GM19372 (cell line): ENCODE results near the gene PRR5.
"Not testable (repeated sequence)": the region's sequence is repeated elsewhere in the genome, so short reads cannot be mapped to it uniquely, and the experiment has no call there.

ENCODE experiments used
- ATAC-seq: cut with Tn5 transposase; IDR thresholded peaks from one replicate; pipeline ENCODE4 v1.9.1; 2021; ENCODE audit warnings: mild to moderate bottlenecking, low read depth, moderate library complexity; ENCODE audit not compliant: unreplicated experiment

Gene PRR5

DNA sequence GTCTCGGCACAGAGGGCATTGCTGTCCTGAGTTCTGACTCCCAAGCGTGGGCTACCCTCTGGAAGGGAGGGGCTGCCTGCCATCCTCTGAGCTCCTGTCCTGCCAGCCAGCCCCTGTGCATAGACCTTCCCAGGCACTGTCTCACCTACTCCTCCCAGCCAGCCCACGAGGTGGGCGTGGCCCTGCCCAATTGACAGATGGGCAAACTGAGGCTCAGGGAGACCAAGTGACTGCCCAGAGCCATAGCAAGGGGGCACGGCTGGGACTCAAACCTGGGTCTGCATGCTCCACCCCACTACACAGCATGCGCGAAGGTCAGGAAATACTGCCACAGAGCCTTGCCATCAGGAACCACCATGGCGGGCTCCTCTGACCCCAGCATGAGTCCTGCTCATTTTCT is 29.4 kb upstream of the PRR5 start:
- no peak for ATAC-seq

DNA sequence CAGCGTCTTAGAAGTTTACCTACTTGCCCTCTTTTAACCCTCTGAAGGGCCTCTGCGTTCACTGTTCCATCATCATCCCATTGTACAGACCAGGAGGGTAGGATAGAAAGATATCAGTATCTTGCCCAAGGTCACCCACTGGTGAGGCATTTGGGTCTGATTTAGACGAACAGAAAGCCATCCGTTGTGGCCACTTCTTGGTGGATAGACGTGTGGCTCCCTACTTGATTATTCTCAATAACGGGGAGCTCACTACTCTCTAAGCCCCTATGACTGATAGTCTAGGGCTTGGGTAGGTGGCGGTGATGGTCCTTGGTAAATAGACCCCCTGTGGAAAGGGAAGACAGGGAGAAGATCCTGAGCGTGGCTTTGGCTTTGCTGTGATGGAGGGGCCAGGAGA is 28.6 kb upstream of the PRR5 start:
- ATAC-seq, result no peak

DNA sequence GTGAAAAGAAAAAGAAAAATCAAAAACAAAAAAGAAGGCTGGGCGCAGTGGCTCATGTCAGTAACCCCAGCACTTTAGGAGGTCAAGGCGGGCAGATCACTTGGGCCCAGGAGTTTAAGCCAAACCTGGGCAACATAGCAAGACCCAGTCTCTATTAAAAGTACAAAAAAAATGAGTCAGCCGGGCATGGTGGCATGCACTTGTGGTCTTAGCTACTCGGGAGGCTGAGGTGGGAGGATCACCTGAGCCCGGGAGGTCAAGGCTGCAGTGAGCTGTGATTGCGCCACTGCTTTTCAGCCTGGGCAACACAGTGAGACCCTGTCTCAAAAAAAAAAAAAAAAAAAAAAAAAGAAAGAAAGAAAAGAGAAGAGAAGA is 26.0 kb upstream of the PRR5 start:
- ATAC-seq, result not testable (repeated sequence)

DNA sequence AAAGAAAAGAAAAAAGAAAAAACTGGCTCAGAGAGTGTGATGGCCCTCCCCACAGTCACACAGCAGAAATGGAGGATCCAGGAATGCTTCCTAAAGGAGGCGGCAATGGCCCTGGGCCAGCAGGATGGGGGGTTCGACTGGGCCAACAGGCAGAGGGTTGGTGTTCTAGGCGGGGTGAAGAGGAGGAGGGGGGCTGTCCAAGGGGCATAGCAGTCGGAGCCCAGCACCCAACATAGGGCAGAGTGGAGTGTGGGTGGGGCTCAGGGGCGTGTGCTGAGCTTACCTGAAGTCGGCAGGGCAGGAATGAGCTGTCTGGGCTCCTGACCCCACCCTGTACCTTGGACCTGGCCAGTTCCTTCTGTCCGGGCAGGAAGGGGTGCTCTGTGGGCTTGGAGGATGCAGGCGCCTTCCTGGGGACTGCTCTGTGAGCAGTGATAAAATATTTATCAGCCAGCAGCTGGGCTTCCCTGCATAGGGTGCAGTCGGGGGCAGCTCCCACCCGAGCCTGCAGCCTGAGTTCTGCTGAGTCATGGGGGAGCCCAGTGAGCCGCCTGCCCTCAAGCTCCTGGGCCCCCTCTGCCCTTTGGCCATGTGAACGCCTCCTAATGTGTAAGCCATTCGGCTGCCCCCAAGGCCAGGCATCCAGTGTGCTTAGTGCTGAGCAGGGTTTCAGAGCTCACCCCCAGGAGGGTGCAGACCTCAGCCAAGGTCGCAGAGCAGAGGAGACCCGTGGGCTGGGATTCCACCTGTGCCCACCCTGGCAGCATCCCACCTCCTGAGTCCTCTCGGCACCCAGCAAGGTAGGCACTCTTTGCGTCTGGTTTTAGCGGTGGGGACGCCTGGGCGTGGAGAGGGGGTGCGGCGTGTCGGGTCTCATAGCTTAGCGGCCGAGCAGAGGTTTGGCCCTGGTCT is 25.3 kb upstream of the PRR5 start:
- ATAC-seq, result no peak

GRCh38 chr22:44677353-44677840 is 24.6 kb upstream of the PRR5 start:
- no peak for ATAC-seq

GRCh38 chr22:44677871-44678555 is 24.0 kb upstream of the PRR5 start:
- no peak for ATAC-seq

GRCh38 chr22:44678556-44679305 is 23.3 kb upstream of the PRR5 start:
- no peak for ATAC-seq

- ATAC-seq, result not testable (repeated sequence)
Measured at GRCh38 chr22:44679306-44679647, 22.7 kb upstream of the PRR5 start.

DNA sequence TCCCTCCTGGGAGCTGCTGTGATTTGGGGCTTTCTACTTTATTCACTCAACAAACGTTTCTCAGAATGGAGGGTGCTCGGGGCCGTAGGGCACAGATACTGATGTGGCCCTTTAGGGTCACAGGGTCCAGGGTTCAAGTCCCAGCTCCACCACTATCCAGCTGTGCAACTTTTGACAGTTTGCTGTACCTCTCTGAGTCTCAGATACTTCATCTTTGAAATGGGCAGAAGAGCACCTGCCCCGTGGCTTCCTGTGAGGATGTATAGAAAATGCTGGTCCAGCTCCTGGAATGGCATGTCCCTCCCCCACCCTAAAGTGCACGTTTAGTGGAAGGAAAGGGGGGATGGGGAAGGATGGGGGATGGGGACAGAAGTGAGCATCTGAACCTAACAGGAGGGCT is 21.9 kb upstream of the PRR5 start:
- ATAC-seq, result no peak

DNA sequence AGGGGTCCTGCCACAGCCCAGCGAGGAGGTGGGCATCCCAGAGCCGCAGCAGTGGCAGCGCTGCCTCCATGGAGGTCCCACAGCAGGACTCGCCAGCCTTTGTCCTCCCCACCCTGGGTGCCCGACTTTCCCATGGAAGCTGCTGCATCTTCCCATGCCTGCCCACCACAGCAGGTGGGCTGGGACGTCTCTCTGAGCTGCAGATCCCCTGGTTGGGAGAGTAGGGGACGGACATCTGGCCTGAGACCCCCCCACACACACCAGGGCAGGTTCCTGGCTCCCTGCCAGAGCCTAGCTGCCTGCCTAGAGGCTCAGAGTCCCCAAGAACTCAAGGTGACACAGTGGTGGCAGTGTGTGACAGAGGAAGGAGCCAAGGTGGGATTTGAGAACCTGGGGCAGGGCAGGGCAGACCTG is 21.5 kb upstream of the PRR5 start:
- no peak for ATAC-seq

DNA sequence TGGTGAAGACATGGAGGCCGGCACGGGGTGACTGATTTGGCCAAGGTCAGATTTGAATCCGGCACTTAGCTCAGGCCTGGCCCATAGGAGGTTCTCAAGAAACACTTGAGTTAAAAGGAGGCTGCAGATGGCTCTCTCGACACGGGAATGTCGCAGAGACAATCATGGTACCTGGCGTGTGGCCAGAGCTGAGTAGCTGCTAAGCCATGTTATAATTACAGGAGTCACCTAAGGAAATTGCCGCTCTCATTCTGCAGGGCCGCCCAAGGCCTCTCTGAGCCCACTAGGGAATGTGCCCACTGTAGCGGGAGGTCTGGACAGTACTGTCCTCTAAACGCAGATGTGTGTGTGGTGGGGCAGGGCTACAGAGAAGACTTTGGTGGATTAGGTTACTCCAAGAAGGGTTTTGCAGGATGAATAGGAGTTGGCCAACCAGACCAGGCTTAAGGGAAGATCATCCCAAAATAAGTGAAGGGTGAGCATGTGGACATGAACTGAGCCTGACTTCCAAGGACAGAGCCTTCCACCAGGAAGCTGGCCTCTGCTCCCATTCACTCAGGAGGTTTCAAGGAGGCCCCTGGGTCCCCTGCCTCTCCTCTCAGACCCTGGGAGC is 19.3 kb upstream of the PRR5 start:
- ATAC-seq, result no peak

- no peak for ATAC-seq
Measured at GRCh38 chr22:44683237-44683636, 18.8 kb upstream of the PRR5 start.

DNA sequence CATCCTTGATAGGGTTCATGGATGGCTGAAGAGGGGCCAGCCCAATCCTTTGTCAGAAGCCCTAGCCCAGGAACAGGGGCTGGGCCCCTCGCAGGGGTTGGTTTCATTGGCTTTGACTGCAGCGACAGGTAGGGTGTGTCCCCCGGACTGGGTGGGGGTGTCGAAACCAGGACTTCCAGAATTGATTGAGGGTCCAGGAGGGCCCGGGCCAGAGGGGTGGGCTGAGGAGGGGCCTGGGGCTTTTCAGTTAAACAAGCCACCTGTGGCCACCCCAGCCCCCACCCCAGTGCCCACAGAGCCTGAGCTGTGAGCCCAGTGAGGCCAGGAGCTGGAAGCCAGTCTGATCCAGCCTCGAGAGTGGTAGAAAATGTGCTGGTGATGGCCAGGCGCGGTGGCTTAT is 18.1 kb upstream of the PRR5 start:
- no peak for ATAC-seq

- peak; percentile 56 for ATAC-seq
Measured at GRCh38 chr22:44684506-44685383, 17.3 kb upstream of the PRR5 start.

GRCh38 chr22:44685384-44686056 is 16.5 kb upstream of the PRR5 start:
- no peak for ATAC-seq

DNA sequence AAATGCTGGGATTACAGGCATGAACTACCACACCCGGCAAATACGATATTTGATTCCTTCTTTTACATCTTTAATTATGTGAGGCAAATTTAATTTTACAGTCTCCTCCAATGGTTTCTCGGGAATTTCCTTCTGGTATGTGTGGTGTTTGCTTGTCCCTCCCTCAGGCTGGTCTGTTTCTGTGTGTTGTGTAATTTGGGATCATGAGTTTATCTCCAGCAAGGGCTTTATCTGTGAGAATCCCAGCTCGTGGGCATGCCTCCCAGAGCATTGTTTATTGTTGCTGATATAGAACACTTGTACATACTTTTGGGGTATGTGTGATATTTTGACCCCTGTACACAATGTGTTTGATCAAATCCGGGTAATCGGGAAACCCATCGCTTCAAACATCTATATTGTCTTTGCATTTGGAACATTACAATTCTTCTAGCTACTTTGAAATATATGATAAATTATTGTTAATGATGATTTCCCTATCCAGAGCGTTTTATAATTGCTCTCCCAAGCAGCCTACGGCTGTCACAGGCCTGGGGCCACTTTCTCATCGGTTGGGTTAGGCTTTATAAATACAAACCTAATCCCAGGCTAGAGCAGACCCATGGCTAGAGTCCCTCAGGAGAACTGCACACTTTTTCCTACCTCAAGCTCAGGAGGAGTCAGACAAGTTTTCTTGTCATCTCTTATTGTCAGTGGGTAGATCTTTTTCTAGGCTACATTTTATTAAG is 15.0 kb upstream of the PRR5 start:
- ATAC-seq, result no peak

GRCh38 chr22:44689173-44689572 is 12.8 kb upstream of the PRR5 start:
- ATAC-seq, result no peak

DNA sequence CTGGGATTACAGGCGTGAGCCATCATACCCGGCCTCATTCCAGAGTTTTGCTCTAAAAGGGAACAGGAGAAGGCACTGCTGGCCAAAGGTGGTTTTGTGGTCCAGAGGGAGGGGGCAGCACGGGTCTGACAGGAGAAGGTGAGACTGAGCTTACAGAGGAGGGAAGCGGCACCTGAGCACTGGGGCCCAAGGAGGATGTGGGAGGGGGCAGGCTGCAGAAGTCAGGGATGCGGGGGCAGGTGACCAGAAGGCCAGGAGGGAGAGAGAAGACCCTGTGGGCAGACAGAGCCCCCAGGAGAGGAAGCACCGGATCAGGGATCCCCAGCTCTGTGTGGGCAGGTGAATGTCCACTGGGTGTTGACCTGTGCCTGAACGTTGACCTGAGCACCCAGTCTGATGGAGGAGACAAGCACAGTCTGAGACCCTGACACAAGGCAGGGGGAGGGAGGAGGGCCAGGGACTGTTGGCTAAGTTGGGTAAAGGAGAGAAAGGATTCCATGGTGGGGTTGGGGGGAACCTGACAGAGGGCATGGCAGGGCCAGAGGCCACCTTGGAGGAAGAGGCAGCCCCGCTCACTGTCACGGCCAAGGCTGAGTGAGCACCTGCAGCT is 12.0 kb upstream of the PRR5 start:
- ATAC-seq, result no peak
